ENCODE results near the gene SIK3.

The SIK3 gene

GRCh38 chr11:116953530-116954285, 144.5 kb downstream of the SIK3 start:
- no peak for DNase-seq (ENCODE audit: low spot score)
- no peak for TF ChIP-seq CTCF (IDR thresholded peaks at IDR 0.05; ENCODE audit: extremely low read depth, insufficient read depth, missing control alignments)
- in situ Hi-C loops (cut with MboI; ENCODE audit: low pct_unique_long_range_greater_than_20kb, low sequenced_read_pairs, unreplicated experiment) = no loop called here

- in situ Hi-C loops (cut with MboI; ENCODE audit: low pct_unique_long_range_greater_than_20kb, low sequenced_read_pairs, unreplicated experiment) = no loop called here
- DNase-seq (ENCODE audit: low spot score) = no peak
- TF ChIP-seq CTCF (IDR thresholded peaks at IDR 0.05; ENCODE audit: extremely low read depth, insufficient read depth, missing control alignments) = no peak
These were observed 146.5 kb downstream of the SIK3 start for GRCh38 chr11:116951762-116952161.

GRCh38 chr11:116950210-116950609, 148.0 kb downstream of the SIK3 start:
- no peak for TF ChIP-seq CTCF (IDR thresholded peaks at IDR 0.05; ENCODE audit: extremely low read depth, insufficient read depth, missing control alignments)
- in situ Hi-C loops (cut with MboI; ENCODE audit: low pct_unique_long_range_greater_than_20kb, low sequenced_read_pairs, unreplicated experiment) = no loop called here

GRCh38 chr11:116948391-116948790, 149.8 kb downstream of the SIK3 start:
- DNase-seq (ENCODE audit: low spot score) = no peak
- in situ Hi-C loops (cut with MboI; ENCODE audit: low pct_unique_long_range_greater_than_20kb, low sequenced_read_pairs, unreplicated experiment) = no loop called here
- TF ChIP-seq CTCF (IDR thresholded peaks at IDR 0.05; ENCODE audit: extremely low read depth, insufficient read depth, missing control alignments) = no peak

More at GRCh38 chr11:116950210-116950609, 148.0 kb downstream of the SIK3 start:
- no peak for DNase-seq (ENCODE audit: low spot score)

GRCh38 chr11:116946414-116946813, 151.8 kb downstream of the SIK3 start:
- no peak for DNase-seq (ENCODE audit: low spot score)
- in situ Hi-C loops (cut with MboI; ENCODE audit: low pct_unique_long_range_greater_than_20kb, low sequenced_read_pairs, unreplicated experiment) = no loop called here
- no peak for TF ChIP-seq CTCF (IDR thresholded peaks at IDR 0.05; ENCODE audit: extremely low read depth, insufficient read depth, missing control alignments)

GRCh38 chr11:116939499-116939898, 158.7 kb downstream of the SIK3 start:
- in situ Hi-C loops (cut with MboI; ENCODE audit: low pct_unique_long_range_greater_than_20kb, low sequenced_read_pairs, unreplicated experiment) = no loop called here
- no peak for TF ChIP-seq CTCF (IDR thresholded peaks at IDR 0.05; ENCODE audit: extremely low read depth, insufficient read depth, missing control alignments)
- DNase-seq (ENCODE audit: low spot score) = no peak

Data from GM13977 (cell line).